ENCODE data around the gene DDR1.

The DDR1 gene

DNA sequence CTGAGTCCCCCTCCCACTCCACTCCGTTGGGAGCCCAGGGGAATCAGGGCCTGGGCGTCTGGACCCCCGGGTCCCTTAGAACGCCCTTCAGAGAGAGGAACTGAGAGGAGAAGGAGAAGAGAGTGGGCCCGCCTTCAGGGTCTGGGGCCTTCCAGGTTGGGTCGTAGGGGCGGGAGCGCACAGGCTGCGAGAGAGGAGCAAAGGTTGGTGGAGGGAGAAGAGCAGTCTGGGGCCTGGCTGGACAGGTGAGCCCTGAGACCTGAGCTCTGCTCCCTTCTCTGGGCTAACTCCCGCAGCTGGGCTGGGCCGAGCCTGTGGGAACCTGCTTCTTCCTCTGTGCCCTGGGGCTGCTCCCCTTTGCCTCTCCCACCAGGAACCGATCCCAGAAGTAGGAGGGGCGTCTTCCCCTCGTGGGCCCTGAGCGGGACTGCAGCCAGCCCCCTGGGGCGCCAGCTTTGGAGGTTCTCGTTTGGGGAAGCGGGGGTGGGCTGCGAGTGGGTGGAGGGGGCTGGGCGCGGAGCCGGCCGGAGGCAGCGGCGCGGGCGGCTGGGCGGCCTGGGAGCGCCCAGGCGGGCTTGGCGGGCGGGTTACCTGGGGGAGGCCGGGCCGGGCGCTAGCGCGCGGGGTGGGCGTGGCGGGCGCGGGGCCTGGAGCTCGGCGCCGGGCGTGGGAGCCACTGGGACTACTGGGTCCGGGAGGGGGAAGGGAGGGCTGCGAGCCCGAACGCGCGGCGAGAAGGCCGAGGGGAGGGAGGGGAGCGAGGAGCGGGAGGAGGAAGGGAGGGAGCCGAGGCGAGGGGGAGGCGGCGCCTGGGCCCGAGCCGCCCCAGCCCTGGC, at the start of gene DDR1:
Gene DDR1, plus strand, starts transcription at position 835 of the 836 bp plus-strand sequence. CDS start 4,211 bp downstream, outside the sequence.
- Histone ChIP-seq H3K4me3 (ENCODE audit: low read depth in 1 of 2, low read length in 2 of 2) (peak within 1 kb of the TSS; percentile 63 to 77), H3K4me1 (ENCODE audit: control insufficient read depth in 1 of 2, insufficient read depth in 2 of 2, low read length in 2 of 2) (peaks cover 18 to 37% of the 10 kb centered on the region in 2 donors), H3K9me3 (ENCODE audit: control insufficient read depth in 1 of 2, low read length in 2 of 2) (no peaks in the 10 kb centered on the region), H3K27me3 (ENCODE audit: low read depth, low read length) (no peaks in the 10 kb centered on the region), H3K27ac (ENCODE audit: low read length) (peak within 1 kb of the TSS; percentile 72), H3K36me3 (ENCODE audit: control insufficient read depth in 1 of 2, insufficient read depth in 2 of 2, low read length in 2 of 2) (peaks cover 0 to under 1% of the 10 kb centered on the region in 2 donors)

DNA sequence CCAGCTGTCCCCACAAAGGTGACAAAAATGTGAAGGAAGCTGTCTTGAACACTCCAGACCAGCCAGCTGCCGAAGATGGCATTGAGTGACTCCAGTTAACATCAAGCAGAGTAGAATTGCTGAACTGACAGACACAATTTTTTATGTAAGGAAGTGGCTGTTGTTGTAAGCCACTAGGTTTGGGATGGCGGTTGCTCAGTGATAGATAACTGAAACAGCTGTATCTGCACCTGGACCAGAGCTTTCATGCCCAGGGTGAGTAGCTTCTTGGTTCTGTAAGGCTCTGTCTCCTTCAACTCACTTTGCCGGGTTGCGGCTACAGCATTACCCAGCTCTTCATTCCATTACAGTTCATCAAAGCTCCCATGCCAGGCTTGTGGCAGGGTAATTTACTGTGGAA, 49.7 kb upstream of the DDR1 start:
- H3K36me3 ChIP-seq (ENCODE audit: control insufficient read depth in 1 of 2, insufficient read depth in 2 of 2, low read length in 2 of 2) = no peaks in the 10 kb centered on the region
- H3K27ac ChIP-seq (ENCODE audit: low read length) = no peak overlapping the region
- H3K9me3 ChIP-seq (ENCODE audit: control insufficient read depth in 1 of 2, low read length in 2 of 2) = no peaks in the 10 kb centered on the region
- H3K4me3 ChIP-seq (ENCODE audit: low read depth in 1 of 2, low read length in 2 of 2) = no peak overlapping the region
- H3K4me1 ChIP-seq (ENCODE audit: control insufficient read depth in 1 of 2, insufficient read depth in 2 of 2, low read length in 2 of 2) = peaks cover 0 to 8% of the 10 kb centered on the region in 2 donors
- no peaks in the 10 kb centered on the region for H3K27me3 ChIP-seq (ENCODE audit: low read depth, low read length)

DNA sequence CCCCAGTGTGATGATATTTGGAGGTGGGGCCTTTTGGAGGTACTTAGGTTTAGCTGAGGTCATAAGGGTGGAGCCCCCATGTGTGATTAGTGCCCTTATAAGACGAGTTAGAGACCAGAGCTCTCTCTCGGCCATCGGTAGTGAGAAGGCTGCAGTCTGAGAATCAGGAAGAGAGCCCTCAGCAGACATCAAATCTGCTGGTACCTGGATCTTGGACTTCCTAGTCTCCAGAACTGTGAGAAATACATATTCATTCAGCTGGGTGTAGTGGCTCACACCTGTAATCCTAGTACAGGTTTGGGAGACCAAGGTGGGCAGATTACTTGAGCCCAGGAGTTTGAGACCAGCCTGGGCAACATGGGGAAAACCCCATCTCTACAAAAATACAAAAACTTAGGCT, 48.7 kb upstream of the DDR1 start:
- Histone ChIP-seq H3K27me3 (ENCODE audit: low read depth, low read length) (no peaks in the 10 kb centered on the region), H3K4me1 (ENCODE audit: control insufficient read depth in 1 of 2, insufficient read depth in 2 of 2, low read length in 2 of 2) (peaks cover 0 to 8% of the 10 kb centered on the region in 2 donors), H3K9me3 (ENCODE audit: control insufficient read depth in 1 of 2, low read length in 2 of 2) (no peaks in the 10 kb centered on the region), H3K27ac (ENCODE audit: low read length) (no peak overlapping the region), H3K36me3 (ENCODE audit: control insufficient read depth in 1 of 2, insufficient read depth in 2 of 2, low read length in 2 of 2) (no peaks in the 10 kb centered on the region), H3K4me3 (ENCODE audit: low read depth in 1 of 2, low read length in 2 of 2) (no peak overlapping the region)

DNA sequence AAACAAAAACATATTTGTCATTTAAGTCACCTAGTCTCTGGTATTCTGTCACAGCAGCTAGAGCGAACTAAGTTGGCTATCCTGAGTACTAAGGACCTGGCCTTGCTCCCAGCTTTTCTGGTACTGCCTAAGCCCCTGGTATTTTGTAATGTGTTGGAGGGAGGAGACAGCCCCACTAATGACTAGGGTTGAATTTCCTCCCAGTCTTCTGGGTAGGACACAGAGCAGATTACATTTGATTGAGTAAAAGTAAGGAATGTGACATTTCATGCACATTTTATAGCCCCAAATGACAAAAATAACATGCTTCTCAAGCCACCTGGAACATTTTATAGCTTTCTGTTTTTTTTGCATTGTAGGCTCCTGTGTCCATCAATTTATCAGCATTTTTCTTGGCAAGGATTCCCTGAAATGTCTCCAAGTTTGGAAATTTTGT, 47.9 kb upstream of the DDR1 start:
- H3K4me3 ChIP-seq (ENCODE audit: low read depth in 1 of 2, low read length in 2 of 2) = no peak overlapping the region
- H3K27me3 ChIP-seq (ENCODE audit: low read depth, low read length) = no peaks in the 10 kb centered on the region
- H3K36me3 ChIP-seq (ENCODE audit: control insufficient read depth in 1 of 2, insufficient read depth in 2 of 2, low read length in 2 of 2) = no peaks in the 10 kb centered on the region
- no peak overlapping the region for H3K27ac ChIP-seq (ENCODE audit: low read length)
- H3K4me1 ChIP-seq (ENCODE audit: control insufficient read depth in 1 of 2, insufficient read depth in 2 of 2, low read length in 2 of 2) = peaks cover 0 to 8% of the 10 kb centered on the region in 2 donors
- no peaks in the 10 kb centered on the region for H3K9me3 ChIP-seq (ENCODE audit: control insufficient read depth in 1 of 2, low read length in 2 of 2)

DNA sequence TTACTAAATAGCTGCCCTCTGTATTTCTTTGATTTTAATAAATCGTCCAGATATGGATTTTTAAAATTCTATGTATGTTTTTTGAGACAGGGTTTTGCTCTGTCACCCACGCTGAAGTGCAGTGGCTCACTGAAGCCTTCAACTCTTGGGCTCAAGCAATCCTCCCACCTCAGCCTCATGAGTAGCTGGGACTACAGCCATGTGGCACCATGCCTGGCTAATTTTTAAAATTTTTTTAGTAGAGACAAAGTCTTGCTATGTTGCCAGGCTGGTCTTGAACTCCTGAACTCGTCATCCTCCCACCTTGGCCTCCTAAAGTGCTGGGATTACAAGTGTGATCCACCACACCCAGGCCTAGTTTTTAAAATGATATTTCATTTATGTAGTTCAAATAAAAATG, 47.4 kb upstream of the DDR1 start:
- H3K27me3 ChIP-seq (ENCODE audit: low read depth, low read length) = no peaks in the 10 kb centered on the region
- no peak overlapping the region for H3K27ac ChIP-seq (ENCODE audit: low read length)
- H3K9me3 ChIP-seq (ENCODE audit: control insufficient read depth in 1 of 2, low read length in 2 of 2) = no peaks in the 10 kb centered on the region
- H3K4me1 ChIP-seq (ENCODE audit: control insufficient read depth in 1 of 2, insufficient read depth in 2 of 2, low read length in 2 of 2) = peaks cover 0 to 8% of the 10 kb centered on the region in 2 donors
- no peaks in the 10 kb centered on the region for H3K36me3 ChIP-seq (ENCODE audit: control insufficient read depth in 1 of 2, insufficient read depth in 2 of 2, low read length in 2 of 2)
- H3K4me3 ChIP-seq (ENCODE audit: low read depth in 1 of 2, low read length in 2 of 2) = no peak overlapping the region

DNA sequence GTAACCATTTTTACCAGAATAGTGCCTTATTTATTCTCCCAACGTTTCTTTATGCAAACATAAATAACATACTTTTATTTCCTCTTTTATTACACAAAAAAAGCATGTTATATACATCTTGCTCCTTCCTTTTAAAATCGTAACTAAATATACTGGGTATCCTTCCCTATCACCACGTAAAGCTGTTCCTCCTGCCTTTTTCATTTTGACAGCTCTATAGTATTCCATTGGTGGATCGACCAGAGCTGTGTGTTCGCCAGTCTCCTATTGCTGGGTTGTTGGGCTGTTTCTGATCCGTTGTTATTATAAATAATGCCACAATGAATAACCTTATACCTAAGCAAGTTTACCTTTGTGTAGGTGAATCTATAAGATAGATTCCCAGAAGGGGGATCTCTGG, 46.9 kb upstream of the DDR1 start:
- H3K27ac ChIP-seq (ENCODE audit: low read length) = no peak overlapping the region
- no peaks in the 10 kb centered on the region for H3K9me3 ChIP-seq (ENCODE audit: control insufficient read depth in 1 of 2, low read length in 2 of 2)
- H3K27me3 ChIP-seq (ENCODE audit: low read depth, low read length) = no peaks in the 10 kb centered on the region
- no peak overlapping the region for H3K4me3 ChIP-seq (ENCODE audit: low read depth in 1 of 2, low read length in 2 of 2)
- no peaks in the 10 kb centered on the region for H3K36me3 ChIP-seq (ENCODE audit: control insufficient read depth in 1 of 2, insufficient read depth in 2 of 2, low read length in 2 of 2)
- H3K4me1 ChIP-seq (ENCODE audit: control insufficient read depth in 1 of 2, insufficient read depth in 2 of 2, low read length in 2 of 2) = peaks cover 0 to 8% of the 10 kb centered on the region in 2 donors

DNA sequence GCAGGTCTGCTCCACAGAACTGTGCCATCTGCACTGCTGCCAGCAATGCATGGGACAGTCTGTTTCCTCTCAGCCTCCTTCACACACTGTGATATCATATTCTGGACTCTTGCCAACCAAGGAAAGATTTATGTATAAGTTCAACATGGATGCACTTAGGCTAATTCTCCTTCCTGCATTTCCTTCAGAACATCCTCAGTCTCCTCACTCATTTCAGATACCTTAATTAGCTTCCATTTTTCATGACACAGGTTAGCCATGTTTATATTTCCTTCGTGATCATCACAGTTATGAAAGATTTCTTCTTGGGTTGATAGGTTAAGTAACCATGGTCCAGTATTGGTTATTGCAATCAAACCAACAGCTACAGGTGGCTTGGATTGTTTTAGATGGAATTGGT, 46.4 kb upstream of the DDR1 start:
- Histone ChIP-seq H3K4me3 (ENCODE audit: low read depth in 1 of 2, low read length in 2 of 2) (no peak overlapping the region), H3K27me3 (ENCODE audit: low read depth, low read length) (no peaks in the 10 kb centered on the region), H3K9me3 (ENCODE audit: control insufficient read depth in 1 of 2, low read length in 2 of 2) (no peaks in the 10 kb centered on the region), H3K27ac (ENCODE audit: low read length) (no peak overlapping the region), H3K4me1 (ENCODE audit: control insufficient read depth in 1 of 2, insufficient read depth in 2 of 2, low read length in 2 of 2) (peaks cover 0 to 8% of the 10 kb centered on the region in 2 donors), H3K36me3 (ENCODE audit: control insufficient read depth in 1 of 2, insufficient read depth in 2 of 2, low read length in 2 of 2) (no peaks in the 10 kb centered on the region)

DNA sequence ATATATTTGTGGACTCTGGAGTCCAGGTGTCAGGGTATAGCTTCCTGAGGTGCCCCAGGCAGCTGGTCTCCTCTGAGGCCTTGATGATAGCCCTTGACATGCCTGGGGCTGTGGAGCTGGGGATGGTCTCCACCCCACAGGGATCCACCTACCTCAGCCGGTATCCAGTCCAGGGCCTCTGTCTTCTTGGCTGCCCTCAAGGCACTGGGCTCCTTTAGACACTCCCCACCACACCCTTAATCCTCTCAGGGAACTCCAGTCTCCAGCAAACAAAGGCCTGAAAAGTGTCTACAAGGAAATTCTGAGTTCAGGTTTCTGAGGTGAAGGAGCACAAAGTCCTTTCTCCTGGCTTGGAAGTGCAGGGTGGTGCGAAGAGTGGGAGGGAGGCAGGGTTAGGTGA, 44.6 kb upstream of the DDR1 start:
- H3K36me3 ChIP-seq (ENCODE audit: control insufficient read depth in 1 of 2, insufficient read depth in 2 of 2, low read length in 2 of 2) = no peaks in the 10 kb centered on the region
- H3K9me3 ChIP-seq (ENCODE audit: control insufficient read depth in 1 of 2, low read length in 2 of 2) = no peaks in the 10 kb centered on the region
- H3K4me1 ChIP-seq (ENCODE audit: control insufficient read depth in 1 of 2, insufficient read depth in 2 of 2, low read length in 2 of 2) = peaks cover 0 to 16% of the 10 kb centered on the region in 2 donors
- no peaks in the 10 kb centered on the region for H3K27me3 ChIP-seq (ENCODE audit: low read depth, low read length)
- H3K4me3 ChIP-seq (ENCODE audit: low read depth in 1 of 2, low read length in 2 of 2) = no peak overlapping the region
- no peak overlapping the region for H3K27ac ChIP-seq (ENCODE audit: low read length)

DNA sequence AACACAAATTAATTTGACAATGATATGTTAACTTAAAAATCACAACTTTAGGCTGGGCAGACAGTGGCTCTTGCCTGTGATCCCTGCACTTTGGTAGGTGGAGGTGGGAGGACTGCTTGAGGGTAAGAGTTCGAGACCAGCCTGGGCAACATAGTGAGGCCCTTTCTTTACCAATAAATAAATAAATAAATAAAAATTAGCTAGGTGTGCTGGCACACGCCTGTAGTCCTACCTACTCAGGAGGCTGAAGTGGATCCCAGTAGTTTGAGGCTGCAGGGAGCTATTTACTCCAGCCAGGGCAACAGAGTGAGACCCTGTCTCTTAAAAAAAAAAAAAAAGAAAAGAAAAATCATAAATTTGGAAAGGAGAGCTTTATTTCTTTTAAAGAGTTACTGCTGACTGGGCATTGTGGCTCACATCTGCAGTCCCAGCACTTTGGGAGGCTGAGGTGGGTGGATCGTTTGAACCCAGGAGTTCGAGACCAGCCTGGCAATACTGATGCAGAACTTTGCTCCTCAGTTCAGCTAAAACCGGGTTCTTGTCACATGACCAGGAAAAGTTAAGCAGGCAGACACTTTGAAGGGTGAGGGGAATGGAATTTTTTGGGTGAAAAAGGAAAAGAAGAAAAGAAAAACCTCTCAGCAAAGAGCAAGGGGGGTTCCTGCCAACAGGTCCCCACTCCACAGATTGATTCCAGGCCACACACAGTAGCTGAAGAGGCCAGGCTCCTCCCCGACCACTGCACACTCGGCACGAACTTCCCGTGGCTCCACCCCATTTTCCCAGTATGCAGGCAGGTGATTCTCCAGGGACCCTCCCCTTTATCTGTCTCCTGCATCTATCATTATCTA, 44.0 kb upstream of the DDR1 start:
- Histone ChIP-seq H3K27me3 (ENCODE audit: low read depth, low read length) (no peaks in the 10 kb centered on the region), H3K4me1 (ENCODE audit: control insufficient read depth in 1 of 2, insufficient read depth in 2 of 2, low read length in 2 of 2) (peaks cover 0 to 16% of the 10 kb centered on the region in 2 donors), H3K4me3 (ENCODE audit: low read depth in 1 of 2, low read length in 2 of 2) (no peak overlapping the region), H3K36me3 (ENCODE audit: control insufficient read depth in 1 of 2, insufficient read depth in 2 of 2, low read length in 2 of 2) (no peaks in the 10 kb centered on the region), H3K27ac (ENCODE audit: low read length) (no peak overlapping the region), H3K9me3 (ENCODE audit: control insufficient read depth in 1 of 2, low read length in 2 of 2) (no peaks in the 10 kb centered on the region)

DNA sequence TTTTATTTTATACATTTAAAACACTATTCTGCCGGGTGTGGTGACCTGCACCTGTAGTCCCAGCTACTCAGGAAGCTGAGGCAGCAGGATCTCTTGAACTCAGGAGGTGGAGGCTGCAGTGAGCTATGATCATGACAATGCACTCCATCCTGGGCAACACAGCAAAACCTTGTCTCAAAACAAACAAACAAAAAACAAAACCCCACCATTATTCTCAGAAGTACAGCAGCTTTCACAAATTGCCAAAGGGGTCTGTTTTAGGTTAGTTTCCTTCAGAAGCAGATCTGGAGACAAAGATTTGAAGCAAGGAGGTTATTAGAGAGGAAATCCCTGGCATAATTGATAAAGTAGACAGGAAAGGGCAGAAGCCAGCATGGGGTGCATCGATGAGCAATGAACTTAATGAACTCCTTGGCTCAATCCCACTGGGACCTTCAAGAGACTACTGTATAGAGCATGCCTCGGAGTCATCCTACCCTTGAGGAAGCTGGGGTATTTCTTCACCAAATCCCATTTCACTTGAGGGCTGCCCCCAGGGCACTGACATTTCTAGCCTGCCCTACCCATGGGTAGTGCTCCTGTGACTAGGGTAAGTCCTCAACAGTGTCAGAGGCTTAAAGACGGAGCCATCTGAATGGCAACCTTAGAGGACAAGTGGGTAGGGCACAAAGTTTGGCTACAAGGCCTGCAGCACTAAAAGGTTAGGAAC, 43.2 kb upstream of the DDR1 start:
- no peaks in the 10 kb centered on the region for H3K9me3 ChIP-seq (ENCODE audit: control insufficient read depth in 1 of 2, low read length in 2 of 2)
- H3K4me1 ChIP-seq (ENCODE audit: control insufficient read depth in 1 of 2, insufficient read depth in 2 of 2, low read length in 2 of 2) = peaks cover 0 to 16% of the 10 kb centered on the region in 2 donors
- H3K36me3 ChIP-seq (ENCODE audit: control insufficient read depth in 1 of 2, insufficient read depth in 2 of 2, low read length in 2 of 2) = no peaks in the 10 kb centered on the region
- no peak overlapping the region for H3K27ac ChIP-seq (ENCODE audit: low read length)
- H3K27me3 ChIP-seq (ENCODE audit: low read depth, low read length) = no peaks in the 10 kb centered on the region
- no peak overlapping the region for H3K4me3 ChIP-seq (ENCODE audit: low read depth in 1 of 2, low read length in 2 of 2)

Measured in muscle layer of duodenum (tissue), 2 donors.